ENCODE measurements around the gene MME.

The MME gene

DNA sequence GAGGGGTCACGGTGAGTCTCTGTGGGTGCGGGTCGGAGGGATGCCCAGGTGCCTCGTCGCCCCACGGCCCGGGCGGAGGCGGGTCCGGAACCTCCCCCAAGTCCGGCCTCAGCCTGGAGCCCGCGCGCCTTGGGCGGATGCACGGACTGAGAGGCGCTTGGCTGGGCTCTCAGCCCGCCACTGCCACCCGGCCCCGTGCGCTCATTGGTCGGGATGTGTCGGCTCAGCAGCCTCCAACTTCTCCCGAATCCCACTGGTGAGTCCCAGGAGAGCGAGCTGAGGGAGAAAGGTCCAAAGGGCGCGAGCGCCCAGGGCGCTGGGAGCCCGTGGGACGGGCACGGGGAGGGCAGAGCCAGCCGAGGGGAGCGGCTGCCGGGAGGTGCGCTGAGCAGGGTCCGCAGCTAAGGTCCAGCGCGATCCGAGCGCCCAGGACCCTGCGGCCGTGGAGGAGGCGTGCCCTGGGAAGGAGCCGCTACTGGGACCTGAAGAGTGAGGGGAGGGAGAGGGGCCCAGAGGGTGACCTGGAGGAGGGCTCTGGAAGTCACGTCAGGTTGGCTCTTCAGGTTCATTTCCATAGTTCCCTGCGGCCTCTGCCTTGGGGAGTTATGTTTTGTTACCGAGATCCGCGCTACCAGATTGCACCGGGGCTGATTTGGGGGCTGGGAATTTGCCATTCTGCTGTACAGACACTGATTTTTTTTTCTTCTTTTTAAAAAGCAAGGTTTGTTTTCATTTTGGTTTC, at the start of gene MME:
TSS of gene MME (plus strand) at position 574 of the 742 bp plus-strand sequence. CDS start 3,849 bp downstream, outside the sequence.
- DNase-seq: peak; percentile 73

DNA sequence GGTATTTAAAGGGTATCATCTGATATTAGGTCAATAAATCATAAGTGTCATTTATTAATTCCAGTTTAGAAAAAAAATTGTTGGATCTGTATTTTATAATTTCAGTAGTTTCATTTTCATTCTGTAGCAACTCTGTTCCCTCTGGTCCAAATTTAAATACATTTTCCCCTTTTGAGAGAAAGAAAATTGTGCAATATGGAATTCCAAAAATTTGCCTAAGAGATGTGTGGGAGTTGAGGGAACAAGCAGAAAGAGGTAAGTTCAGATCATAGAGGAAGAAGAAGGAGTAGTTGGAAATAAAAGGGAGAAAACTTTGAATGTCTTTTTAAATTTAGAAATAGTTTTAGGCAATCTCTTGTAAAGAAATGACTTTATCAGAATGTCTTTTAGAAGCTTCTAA, 48.9 kb upstream of the MME start:
- DNase-seq: no peak

DNA sequence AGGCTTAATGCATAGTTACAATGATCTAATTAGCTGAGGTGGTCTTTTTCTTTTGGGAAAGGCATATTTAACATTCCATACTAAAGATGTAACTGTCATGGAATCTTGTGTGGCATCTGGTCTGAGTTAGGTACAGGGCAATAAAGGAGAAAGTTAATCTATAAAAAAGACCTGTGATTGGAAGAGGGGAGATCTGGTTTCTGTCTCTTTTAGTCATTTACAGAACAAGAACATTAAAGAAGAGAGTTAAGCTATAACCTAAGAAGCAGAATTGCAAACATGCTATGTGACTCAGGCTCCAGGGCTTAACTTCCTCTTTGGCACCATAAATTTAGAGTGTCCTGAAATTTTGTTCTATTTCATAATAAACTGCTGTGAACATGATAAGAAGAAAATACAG, 47.2 kb upstream of the MME start:
- DNase-seq: no peak

DNA sequence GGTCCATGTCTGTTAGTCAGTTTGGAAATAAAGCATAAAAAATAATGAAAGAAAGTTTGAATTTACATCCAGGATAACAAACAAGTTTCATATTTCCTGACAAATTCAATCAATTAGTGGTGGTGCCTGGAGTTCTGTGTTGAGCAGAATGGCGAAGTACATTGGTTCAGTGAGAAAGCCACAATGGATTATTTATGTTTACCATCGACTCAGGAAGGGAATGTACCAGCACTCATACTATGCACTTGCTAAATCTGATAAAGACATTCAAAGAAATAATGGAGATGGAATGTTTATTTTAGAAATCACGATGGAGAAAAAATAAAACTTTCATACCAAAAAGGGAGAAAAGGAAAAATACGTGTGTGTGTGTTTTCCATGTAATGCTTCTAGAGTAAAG, 45.3 kb upstream of the MME start:
- DNase-seq: no peak

DNA sequence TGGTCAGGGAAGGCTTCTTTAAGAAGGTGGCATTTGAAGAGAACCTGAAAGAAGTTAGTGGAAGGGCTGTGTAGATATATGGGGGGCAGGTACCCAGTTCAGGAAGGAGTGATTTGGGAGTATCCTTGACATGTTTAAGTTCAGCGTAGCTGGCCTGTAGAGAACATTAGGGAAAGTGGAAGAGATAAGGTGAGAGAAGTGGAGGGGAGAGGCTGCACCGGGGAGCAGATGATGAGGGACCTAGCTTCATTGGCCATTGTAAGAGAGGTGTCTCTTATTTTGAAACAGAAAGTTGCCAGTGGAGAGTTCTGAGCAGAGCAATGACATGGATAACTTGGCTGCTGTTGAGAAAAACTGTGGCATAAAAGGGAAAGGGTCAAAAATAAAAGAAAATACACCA, 44.6 kb upstream of the MME start:
- DNase-seq: no peak

DNA sequence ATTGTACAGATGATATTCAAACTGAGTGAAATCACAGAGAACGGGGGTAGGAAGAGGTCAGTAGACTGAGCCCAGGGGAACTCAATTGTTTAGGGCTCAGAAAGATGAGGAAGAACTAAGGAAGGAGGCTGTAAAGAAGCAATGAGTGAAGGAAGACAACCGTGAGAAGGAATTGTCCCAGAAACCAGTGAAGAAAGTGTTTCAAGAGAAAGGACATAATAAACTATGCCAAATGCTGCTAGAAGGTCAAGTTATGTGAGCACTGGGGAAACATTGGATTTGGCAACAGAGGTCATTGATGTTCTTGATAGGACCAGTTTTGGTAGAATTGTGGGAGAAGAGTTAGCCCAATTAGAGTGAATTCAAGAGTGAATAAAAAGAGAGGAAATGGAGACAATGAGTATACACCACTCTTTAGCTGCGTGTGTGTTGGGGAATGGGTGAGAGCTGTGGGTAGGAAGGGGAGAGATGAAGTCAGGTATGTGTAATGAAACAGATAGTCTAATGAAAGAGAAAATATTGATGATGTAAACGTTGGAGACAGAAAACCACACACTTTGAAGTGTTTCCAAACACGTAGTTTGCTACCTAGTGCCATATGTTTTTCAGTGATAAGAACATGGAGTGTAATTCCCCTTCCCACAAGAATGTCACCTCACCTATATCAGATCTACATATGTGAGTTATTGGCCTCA, 42.5 kb upstream of the MME start:
- no peak for DNase-seq

DNA sequence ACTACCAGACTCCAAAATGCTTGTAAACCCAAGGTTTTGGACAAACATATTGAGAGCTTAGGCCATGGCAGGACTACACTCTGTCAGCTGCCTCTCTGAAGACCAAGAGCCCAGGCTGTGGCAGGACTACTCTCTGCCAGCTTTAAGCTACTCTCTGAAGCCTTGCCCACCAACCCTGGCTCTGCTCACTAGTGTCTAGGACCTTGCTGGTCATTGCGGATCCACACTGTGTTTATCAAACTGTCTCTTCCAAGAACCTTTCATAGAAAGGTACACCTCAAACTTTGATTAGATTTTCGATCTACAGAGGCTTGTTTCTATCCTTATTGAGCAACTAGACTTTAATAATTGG, 41.9 kb upstream of the MME start:
- DNase-seq: no peak

DNA sequence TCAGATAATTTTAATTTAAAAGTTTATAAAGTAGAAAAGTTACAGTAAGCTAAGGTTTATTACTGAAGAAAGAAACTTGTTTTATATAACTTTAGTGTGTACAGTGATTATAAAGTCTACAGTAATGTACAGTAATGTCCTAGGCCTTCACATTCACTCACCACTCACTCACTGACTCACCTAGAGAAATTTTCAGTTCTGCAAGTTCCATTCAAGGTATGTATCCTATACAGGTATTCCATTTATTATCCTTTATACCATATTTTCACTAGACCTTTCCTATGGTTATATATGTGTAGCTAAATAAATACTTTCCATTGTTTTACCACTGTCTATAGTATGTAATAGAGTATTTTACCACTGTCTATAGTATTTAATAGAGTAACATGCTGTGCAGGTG, 33.2 kb upstream of the MME start:
- no peak for DNase-seq

DNA sequence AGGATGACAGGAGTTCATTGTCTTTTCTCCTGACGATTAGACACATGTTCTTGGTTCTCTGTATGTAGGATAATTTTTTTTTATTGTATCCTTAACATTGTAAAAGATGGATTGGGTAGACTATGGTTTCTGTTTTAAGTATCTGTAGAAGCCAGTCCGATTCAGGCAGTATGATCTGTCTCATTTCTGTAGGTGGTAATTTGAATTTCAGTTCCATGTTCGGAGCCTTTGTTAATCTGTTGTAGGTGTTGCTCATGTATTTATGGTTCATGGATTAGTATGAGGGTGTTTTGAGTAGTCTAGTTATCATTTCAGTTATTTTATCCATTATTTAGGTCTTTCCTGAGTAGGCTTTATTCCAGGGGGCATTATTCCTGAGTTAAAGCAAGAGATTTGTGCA, 32.4 kb upstream of the MME start:
- no peak for DNase-seq

DNA sequence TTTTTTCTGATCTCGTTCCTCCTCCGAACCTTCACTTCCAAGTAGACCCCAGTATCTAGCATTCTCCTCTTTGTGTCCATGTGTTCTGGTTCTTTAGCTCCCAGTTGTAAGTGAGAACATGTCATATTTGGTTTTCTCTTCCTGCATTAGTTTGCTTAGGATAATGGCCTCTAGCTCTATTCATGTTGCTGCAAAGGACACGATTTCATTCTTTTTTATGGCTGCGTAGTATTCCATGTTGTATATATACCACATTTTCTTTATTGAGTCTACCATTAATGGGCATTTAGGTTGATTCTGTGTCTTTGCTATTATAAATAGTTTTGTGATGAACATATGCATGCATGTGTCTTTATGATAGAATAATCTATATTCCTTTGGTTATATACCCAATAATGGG, 30.2 kb upstream of the MME start:
- no peak for DNase-seq

DNA sequence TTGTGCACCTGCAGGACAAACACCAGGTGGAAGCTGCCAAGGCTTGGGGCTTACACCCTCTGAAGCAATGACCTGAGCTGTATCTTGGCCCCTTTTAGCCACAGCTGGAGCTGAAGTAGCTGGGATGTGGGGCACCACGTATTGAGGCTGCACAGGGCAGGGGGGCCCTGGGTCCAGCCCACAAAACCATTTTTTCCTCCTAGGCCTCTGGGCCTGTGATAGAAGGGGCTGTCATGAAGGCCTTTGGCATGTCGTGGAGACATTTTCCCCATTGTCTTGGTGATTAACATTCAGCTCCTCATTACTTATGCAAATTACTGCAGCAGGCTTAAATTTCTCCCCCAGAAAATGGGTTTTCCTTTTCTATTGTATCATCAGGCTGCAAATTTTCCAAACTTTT, 27.6 kb upstream of the MME start:
- no peak for DNase-seq

DNA sequence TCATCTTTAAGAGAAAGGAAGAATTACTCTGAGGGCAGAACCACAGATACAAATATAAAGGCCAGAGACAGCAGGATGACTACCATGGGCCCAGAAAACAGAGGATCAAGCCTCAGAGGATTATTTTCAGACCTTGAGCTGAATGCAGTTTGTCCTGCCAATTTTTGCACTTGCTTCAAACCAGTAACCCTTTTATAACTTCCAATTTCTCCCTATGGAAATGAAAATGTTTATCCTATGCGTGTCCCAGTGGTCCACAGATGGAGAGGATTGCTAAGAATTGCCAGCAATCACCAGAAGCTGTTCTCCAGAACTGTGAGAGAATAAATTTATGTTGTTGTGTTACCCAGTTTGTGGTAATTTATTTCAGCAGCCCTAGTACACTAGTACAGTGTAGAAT, 26.4 kb upstream of the MME start:
- DNase-seq: no peak

DNA sequence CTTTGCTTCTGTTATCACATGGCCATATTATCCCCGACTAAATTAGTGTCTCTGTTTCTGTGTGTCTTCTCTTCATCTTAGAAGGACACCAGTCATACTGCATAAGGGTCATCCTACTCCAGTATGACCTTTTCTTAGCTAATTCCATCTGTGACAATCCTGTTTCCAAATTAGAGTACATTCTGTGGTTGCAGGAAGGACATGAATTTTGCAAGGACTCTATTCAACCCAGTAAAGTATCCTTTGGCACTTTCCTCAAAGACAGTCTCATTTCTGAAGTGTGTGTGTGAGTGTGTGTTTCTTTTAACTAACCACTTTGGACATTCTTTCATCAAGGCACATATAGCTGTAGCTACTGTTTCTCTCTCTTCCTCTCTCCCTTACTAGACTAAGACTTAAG, 15.2 kb upstream of the MME start:
- no peak for DNase-seq

DNA sequence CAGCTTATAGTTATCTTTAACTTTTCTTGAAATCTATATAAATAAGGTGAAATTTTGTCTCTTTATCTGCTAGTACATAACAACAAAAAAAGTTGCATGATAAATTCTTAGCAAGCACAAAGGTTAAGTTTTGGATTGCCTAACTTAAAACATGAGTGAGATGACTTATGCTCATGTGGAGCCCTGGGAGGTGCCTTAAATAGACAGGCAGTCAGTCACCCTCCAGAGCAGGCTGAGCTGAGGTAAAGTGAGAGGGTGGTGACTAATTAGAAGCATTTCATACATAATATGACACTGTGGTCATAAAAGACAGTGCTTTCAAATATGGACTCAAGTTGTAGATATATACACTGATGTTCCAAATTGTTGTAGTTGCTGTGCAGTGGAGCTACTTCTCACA, 14.6 kb upstream of the MME start:
- no peak for DNase-seq

DNA sequence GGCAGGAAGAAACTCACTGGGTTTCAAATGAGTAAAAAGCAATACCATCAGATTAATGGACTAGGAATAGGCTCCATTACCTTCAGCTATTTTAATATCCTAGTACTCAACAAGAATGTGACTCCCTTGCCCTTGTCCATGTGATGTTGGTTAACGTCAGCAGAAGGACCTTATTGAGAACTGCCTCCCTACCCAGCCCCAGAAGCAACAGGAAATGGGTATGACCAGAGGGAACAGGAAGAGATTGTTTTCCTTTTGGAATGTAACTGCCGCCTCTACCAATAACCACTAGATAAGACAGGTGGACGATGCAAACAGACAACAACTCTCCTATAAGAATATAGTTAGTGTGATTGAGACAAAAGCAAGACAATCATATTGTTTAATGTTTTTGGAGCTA, 10.4 kb upstream of the MME start:
- DNase-seq: no peak

DNA sequence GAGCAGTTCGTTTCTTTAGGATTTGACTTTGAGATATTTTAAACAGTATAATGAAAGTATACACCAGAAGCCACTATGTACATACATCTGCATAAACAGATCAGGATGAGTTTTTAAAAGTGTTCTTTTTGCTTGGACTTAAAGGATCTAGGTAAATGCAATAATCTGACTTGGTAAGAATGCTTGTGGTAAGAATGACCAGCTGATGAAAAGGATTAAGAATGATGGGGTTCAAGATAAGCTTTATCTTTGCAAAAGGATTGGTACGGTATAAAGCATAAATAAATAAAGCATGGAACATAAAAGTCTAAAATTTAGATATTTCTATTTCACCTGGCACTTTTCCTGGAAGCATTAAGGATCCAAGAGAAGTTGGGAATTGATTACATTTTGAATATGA, 9.8 kb upstream of the MME start:
- no peak for DNase-seq

DNA sequence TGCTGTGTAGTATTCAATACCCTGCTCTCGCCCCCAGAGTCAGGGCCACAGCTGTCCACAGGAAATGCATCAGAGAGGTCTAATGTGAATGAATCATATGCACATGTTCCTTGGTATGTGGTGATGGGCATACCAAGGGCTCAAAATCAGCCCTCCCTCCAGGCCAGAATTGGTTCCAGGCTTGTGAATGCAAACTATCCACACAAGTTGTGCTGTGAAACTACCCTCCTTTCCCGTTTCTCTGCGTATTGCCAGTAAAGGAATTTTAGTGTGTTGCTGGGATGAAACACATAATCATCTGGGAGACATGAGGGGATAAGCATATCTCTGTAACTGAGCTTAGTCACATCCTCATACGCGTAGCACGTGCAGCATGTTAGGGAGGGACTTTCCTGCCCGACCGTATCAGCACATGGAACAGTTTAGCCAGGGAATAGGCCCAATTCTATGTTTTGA, 9.2 kb upstream of the MME start:
- no peak for DNase-seq

DNA sequence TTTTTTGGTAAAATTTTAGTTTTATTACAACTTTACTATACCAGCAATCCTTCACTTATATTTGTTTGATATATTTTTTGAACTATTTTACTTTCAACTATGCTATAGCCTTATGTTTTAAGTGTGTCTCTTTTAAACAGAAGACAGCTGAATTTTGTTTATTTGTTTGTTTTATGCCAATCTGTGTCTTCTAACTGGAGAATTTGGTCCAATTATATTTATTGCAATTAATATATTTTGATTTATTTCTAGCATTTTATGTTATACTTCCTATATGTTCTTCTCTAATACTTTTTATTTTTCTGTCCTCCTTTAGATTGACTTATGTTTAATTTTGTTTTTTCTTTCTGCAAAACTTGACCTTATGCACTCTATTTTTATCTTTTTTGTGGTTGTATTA, 4.9 kb upstream of the MME start:
- DNase-seq: no peak

DNA sequence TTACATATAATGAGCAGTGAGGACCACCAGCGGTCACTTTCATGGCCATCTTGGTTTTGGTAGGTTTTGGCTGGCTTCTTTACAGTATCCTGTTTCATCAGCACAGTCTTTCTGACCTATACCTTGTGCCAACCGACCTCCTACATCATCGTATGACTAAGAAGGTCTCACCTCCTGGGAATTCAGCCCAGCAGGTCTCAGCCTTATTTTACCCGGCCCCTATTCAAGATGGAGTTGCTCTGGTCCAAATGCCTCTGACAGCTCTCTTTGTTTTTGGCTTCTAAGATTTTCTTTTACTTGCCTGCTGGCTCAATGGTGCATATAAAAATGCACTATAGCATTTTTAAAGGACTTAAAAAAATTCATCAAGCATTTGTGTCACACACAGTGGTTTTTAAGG, 3.2 kb upstream of the MME start:
- no peak for DNase-seq

DNA sequence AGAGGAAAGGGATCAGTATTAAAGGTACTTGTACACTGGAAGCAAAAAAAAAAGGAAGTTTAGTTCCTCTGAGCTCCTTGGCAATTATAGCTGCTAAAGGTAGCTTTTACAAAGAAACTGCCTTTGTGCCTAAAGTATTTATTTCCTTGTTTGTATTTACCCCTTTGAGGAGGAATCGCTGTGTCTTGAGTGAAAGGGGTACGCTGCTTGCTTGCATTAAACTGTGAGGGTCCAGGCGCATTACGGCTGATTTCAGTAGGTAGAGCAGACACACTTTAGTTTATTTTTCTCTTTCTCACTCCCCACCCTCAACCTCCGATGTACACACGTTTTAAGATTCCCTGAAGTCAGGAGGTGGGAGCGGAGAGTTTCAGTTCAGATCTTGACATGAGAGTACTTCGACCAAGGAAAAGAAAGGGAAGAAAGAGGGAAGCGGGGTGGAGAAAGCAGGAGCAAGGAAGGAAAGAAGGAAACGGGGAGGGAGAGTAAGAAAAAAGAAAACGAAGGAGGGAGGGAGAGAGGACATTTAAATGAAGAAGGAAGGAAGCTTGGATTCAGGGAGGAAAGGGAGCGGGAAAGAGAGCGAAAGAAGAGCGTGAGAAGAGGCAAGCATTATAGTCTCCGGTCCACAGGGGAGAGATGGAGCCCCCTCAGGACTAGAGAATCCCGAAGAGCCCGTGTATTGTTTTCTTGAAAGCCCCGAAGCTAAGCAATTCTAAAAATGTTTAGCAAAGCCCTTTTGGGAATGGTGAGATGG, 1.2 kb upstream of the MME start:
- DNase-seq: peak; percentile 26

DNA sequence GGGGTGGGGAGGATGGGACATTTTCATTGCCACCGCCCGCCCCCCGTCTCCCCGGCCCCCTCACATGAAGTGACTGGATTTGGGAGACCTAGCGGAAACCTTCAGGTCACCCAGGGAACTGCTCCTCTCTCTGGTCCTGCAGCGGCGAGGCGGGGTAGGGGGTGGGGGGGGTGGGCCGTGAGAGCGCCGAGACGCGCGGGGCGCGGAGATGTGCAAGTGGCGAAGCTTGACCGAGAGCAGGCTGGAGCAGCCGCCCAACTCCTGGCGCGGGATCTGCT, 712 bp upstream of the MME start:
- DNase-seq: peak; percentile 50

DNA sequence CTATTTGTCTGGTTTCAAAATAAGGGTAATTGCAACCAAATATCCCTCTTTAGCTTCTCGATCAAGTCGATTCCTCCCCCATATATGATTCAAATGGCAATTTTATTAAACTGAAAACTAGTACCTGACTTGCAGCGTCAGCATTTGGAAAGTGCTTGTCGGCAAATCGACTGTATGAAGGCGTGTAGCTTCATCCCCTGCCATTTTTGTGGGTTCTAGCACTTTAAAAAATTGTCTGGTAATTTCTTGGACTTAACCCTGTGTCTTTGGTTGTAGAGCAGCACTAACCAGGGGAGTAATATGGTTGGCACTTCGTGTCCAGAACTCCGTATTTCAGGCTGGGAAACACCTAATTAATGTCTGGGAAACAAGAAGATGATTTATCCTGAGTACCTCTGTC, 573 bp downstream of the MME start:
- peak; percentile 26 for DNase-seq

DNA sequence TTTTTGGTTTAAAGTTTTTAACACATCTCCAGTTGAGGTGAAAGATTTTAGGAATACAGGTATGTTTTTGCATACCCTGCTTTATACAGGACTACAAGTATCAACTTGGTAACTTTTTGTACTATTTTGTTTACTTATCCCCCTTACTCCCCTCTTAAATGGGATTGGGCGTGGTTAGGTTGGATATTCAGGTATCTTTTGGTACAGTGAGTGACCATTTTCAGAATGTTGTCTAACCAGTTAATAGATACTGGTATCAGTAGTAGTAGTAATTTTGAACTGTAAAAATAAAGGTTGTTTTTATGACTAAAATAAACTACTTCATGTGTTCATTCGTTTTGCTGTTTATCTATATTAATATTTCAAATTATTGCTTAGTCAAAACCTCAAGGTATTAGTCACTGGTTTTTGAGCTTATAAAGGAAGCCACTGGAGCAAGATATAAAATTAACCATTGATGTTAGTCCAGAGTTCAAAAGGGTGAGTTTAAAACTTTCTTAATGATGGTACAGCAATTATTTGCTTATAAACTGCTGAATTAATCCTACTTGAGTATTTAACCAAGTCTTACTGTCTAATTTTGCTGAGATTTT, 3.3 kb downstream of the MME start:
- no peak for DNase-seq

DNA sequence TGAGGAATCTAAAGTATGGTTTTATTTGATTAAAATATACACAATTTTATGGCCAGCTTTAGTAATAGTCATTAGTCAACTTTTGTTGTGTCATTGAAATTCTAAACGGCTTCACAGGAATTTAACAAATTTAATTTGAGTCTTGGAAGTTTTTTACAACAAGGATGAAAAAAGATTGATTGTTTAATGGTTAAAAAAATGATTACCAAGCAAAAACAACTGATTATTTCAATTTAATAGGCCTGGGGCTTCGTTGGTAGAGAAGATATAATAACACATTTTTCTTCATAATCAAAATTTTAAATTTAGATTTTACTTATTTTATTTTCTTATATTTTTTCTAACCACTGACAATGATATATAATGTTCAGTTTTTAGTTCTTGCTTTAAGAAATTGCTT, 4.4 kb downstream of the MME start:
- DNase-seq: no peak

Measured in NCI-H1105 treated with DMSO at 0.1 percent for 48 hours (cell line).